HepG2 (cell line): ENCODE data around the gene BIRC5. TPM values are rescaled to one million over a fixed set of nuclear protein-coding genes. Genes with fewer than 3 reads are reported as not detected.

Experiments
- ARID3A ChIP-seq: IDR thresholded peaks from 2 replicates; pipeline ENCODE4 v1.6.1; 2012; ENCODE audit warnings: low read depth, low read length, improper control_type of control experiment
- CC2D1A ChIP-seq: sonication (generic); formaldehyde crosslinking; IDR thresholded peaks from 2 replicates; pipeline ENCODE4 v1.8.1; 2023; ENCODE audit warnings: mild to moderate bottlenecking, missing genetic modification reagents
- EP300 ChIP-seq, 3 experiments: sonication (generic) in 1 of 3; formaldehyde crosslinking in 1 of 3; IDR thresholded peaks; 2 replicates each; pipeline versions ENCODE4 v1.5.1 to v1.6.1; 2011 to 2020; ENCODE audit warnings: low read depth in 2 of 3, low read length in 2 of 3, borderline replicate concordance in 1 of 3, improper control_type of control experiment in 1 of 3, mild to moderate bottlenecking in 1 of 3, missing genetic modification reagents in 1 of 3, moderate library complexity in 1 of 3
- ETV5 ChIP-seq: IDR thresholded peaks from 2 replicates; pipeline ENCODE4 v1.6.1; 2018; ENCODE audit warnings: missing biosample characterization, missing genetic modification reagents, inconsistent platforms, borderline replicate concordance
- HCFC1 ChIP-seq: fragments of 150-350 bp; IDR thresholded peaks from 2 replicates; pipeline ENCODE4 v1.6.1; 2014; ENCODE audit warnings: low read depth, low read length
- HMGA1 ChIP-seq: sonication (generic); formaldehyde crosslinking; conservative IDR thresholded peaks from 2 replicates; pipeline ENCODE4 v1.4.0; 2020; ENCODE audit warnings: missing genetic modification reagents
- KIAA2018 ChIP-seq: sonication (generic); formaldehyde crosslinking; IDR thresholded peaks from 2 replicates; pipeline ENCODE4 v1.5.0; 2020; ENCODE audit warnings: mild to moderate bottlenecking, missing genetic modification reagents, borderline replicate concordance
- PAF1 ChIP-seq: IDR thresholded peaks from 2 replicates; pipeline ENCODE4 v1.6.1; 2016; ENCODE audit warnings: missing genetic modification reagents, missing compliant biosample characterization
- PRMT3 ChIP-seq: sonication (generic); formaldehyde crosslinking; IDR thresholded peaks from 2 replicates; pipeline ENCODE4 v1.8.1; 2022; ENCODE audit warnings: low read depth, mild to moderate bottlenecking, moderate library complexity, missing genetic modification reagents, borderline replicate concordance
- REL ChIP-seq: sonication (generic); formaldehyde crosslinking; conservative IDR thresholded peaks from 2 replicates; pipeline ENCODE4 v1.8.0; 2022; ENCODE audit warnings: mild to moderate bottlenecking, missing genetic modification reagents, moderate library complexity
- SP140L ChIP-seq: sonication (generic); formaldehyde crosslinking; IDR thresholded peaks from 2 replicates; pipeline ENCODE4 v1.4.0; 2020; ENCODE audit warnings: missing genetic modification reagents, borderline replicate concordance
- STAT5B ChIP-seq: sonication (generic); formaldehyde crosslinking; IDR thresholded peaks from 2 replicates; pipeline ENCODE4 v1.4.0; 2020; ENCODE audit warnings: missing genetic modification reagents
- ZNF329 ChIP-seq: sonication (generic); formaldehyde crosslinking; IDR thresholded peaks from 2 replicates; pipeline ENCODE4 v1.9.0; 2021; ENCODE audit warnings: low read depth, mild to moderate bottlenecking, missing genetic modification reagents
- polyA plus RNA-seq, 8 experiments: library from polyadenylated mRNA; depleted of rRNA in 3 of 8; stranded (reverse) in 7 of 8; unstranded in 1 of 8; fragments of >200 nt; fragmentation: Illumina TruSeq in 4 of 8; extraction: Trizol in 4 of 8; gene quantifications; 2 replicates each; pipeline versions ENCODE4 v1.2.1 to v1.2.3, GENCODE V29; 2011 to 2016; ENCODE audit warnings: low read depth in 4 of 8, missing spikeins in 1 of 8, mixed read lengths in 1 of 8; ENCODE audit not compliant: insufficient read depth in 1 of 8
- total RNA-seq, 5 experiments: library from RNA; depleted of rRNA; stranded (reverse); fragments of >200 nt; fragmentation: Illumina TruSeq; extraction: Trizol; gene quantifications; 2 replicates each; pipeline ENCODE4 v1.2.3, GENCODE V29; 2016; ENCODE audit warnings: low read depth in 1 of 5
- TF ChIP-seq, protein P1 (sequence below): sonication (generic); formaldehyde crosslinking; IDR thresholded peaks from 2 replicates; pipeline ENCODE4 v1.8.0; 2022; ENCODE audit warnings: mild to moderate bottlenecking, missing genetic modification reagents; ENCODE audit not compliant: insufficient replicate concordance
- TF ChIP-seq, protein P2 (sequence below): sonication (generic); IDR thresholded peaks from 2 replicates; pipeline ENCODE4 v1.6.1; 2016; ENCODE audit warnings: low read depth, borderline replicate concordance

The BIRC5 gene
- total and polyA plus RNA-seq, 2 of the 13 experiments (the other 11 are each of a cell fraction or from before 2014, with no cell fraction given): 30.3 to 135 TPM

- TF ChIP-seq HCFC1 (peak; percentile 94), PRMT3 (CRISPR knock-in tag) (peak; percentile 83), ETV5 (CRISPR knock-in tag) (peak; percentile 44; the same call in 1 of the 2 replicates), SP140L (CRISPR knock-in tag) (no peak), CC2D1A (CRISPR knock-in tag) (peak; percentile 86; the same call in 1 of the 2 replicates), EP300 (IDR thresholded peaks at IDR 0.05; ENCODE audit: low read depth in 2 of 2, low read length in 2 of 2) (peak; percentile 8 to 49; a peak in 2 of 4 replicates), EP300 (CRISPR knock-in tag; IDR thresholded peaks at IDR 0.05; ENCODE audit: borderline replicate concordance) (peak; percentile 32; the same call in 1 of the 2 replicates), STAT5B (peak; percentile 64; the same call in 1 of the 2 replicates), ARID3A (no peak), PAF1 (CRISPR knock-in tag) (no peak), ZNF329 (CRISPR knock-in tag) (no peak), HMGA1 (CRISPR knock-in tag) (no peak), REL (CRISPR knock-in tag) (peak; percentile 98), KIAA2018 (no peak)
- TF ChIP-seq, protein P1, sequence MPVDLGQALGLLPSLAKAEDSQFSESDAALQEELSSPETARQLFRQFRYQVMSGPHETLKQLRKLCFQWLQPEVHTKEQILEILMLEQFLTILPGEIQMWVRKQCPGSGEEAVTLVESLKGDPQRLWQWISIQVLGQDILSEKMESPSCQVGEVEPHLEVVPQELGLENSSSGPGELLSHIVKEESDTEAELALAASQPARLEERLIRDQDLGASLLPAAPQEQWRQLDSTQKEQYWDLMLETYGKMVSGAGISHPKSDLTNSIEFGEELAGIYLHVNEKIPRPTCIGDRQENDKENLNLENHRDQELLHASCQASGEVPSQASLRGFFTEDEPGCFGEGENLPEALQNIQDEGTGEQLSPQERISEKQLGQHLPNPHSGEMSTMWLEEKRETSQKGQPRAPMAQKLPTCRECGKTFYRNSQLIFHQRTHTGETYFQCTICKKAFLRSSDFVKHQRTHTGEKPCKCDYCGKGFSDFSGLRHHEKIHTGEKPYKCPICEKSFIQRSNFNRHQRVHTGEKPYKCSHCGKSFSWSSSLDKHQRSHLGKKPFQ (CRISPR knock-in tag): no peak
- TF ChIP-seq, protein P2, sequence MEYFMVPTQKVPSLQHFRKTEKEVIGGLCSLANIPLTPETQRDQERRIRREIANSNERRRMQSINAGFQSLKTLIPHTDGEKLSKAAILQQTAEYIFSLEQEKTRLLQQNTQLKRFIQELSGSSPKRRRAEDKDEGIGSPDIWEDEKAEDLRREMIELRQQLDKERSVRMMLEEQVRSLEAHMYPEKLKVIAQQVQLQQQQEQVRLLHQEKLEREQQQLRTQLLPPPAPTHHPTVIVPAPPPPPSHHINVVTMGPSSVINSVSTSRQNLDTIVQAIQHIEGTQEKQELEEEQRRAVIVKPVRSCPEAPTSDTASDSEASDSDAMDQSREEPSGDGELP: 0 out of 2 replicates have a peak, but pooled peaks have one; percentile 16
These were observed at the start of gene BIRC5 (continued) for GRCh38 chr17:78214016-78214705.
